22Rv1 (cell line): Measurements from ENCODE around the gene TRPC1.
A peak's percentile ranks its signal among the peaks of the same experiment; 100 is the strongest.

Source experiments
- H3K27ac ChIP-seq: fragments of 450-650 bp; 2 replicates; pipeline ENCODE4 v1.5.1; 2017
- ZFX ChIP-seq: fragments of 450-650 bp; IDR thresholded peaks from 2 replicates; pipeline ENCODE4 v1.6.1; 2017; ENCODE audit warnings: antibody characterized with exemption, borderline replicate concordance
- TF ChIP-seq, protein P1 (sequence below): fragments of 450-650 bp; IDR thresholded peaks from 2 replicates; pipeline ENCODE4 v1.5.1; 2017; ENCODE audit warnings: mild to moderate bottlenecking

TRPC1 gene

GRCh38 chr3:142723968-142724681 lies at the start of gene TRPC1:
TRPC1 (plus strand) TSS chr3:142724034; CDS start chr3:142724560, 526 bp downstream.
- TF ChIP-seq ZFX, result no peak
- TF ChIP-seq, protein P1, sequence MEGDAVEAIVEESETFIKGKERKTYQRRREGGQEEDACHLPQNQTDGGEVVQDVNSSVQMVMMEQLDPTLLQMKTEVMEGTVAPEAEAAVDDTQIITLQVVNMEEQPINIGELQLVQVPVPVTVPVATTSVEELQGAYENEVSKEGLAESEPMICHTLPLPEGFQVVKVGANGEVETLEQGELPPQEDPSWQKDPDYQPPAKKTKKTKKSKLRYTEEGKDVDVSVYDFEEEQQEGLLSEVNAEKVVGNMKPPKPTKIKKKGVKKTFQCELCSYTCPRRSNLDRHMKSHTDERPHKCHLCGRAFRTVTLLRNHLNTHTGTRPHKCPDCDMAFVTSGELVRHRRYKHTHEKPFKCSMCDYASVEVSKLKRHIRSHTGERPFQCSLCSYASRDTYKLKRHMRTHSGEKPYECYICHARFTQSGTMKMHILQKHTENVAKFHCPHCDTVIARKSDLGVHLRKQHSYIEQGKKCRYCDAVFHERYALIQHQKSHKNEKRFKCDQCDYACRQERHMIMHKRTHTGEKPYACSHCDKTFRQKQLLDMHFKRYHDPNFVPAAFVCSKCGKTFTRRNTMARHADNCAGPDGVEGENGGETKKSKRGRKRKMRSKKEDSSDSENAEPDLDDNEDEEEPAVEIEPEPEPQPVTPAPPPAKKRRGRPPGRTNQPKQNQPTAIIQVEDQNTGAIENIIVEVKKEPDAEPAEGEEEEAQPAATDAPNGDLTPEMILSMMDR, result no peak
- H3K27ac ChIP-seq, result peak within 1 kb of the TSS; percentile 69

GRCh38 chr3:142676151-142676550 lies 47.7 kb upstream of the TRPC1 start:
- no peak overlapping the region for H3K27ac ChIP-seq
- TF ChIP-seq ZFX, result no peak
- TF ChIP-seq, protein P1, result no peak

GRCh38 chr3:142680710-142681109 lies 43.1 kb upstream of the TRPC1 start:
- TF ChIP-seq, protein P1, result no peak
- TF ChIP-seq ZFX, result no peak
- no peak overlapping the region for H3K27ac ChIP-seq

DNA sequence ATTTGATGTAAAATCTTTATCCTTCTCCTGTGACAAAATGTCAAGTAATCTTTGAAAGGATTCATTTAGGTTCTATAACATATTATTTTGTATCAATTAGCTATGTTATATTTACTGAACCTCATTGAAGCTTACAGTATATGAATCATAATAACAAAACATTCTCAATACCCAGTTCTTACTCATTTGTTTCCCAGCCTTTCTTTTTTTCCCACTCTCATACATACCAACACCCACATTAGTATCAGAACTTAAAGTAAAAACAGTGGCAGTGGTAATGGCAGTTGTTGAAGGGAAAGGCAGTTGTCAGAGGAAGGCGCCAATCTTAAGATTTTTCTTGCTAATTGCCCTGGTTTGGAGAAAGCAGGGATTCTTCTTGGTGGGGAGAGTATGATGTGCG lies 33.2 kb upstream of the TRPC1 start:
- TF ChIP-seq ZFX, result no peak
- TF ChIP-seq, protein P1, result no peak

GRCh38 chr3:142691527-142691926 lies 32.3 kb upstream of the TRPC1 start:
- TF ChIP-seq ZFX, result no peak
- TF ChIP-seq, protein P1, result no peak
- H3K27ac ChIP-seq, result no peak overlapping the region

More for the DNA sequence above, 33.2 kb upstream of the TRPC1 start:
- H3K27ac ChIP-seq, result no peak overlapping the region

DNA sequence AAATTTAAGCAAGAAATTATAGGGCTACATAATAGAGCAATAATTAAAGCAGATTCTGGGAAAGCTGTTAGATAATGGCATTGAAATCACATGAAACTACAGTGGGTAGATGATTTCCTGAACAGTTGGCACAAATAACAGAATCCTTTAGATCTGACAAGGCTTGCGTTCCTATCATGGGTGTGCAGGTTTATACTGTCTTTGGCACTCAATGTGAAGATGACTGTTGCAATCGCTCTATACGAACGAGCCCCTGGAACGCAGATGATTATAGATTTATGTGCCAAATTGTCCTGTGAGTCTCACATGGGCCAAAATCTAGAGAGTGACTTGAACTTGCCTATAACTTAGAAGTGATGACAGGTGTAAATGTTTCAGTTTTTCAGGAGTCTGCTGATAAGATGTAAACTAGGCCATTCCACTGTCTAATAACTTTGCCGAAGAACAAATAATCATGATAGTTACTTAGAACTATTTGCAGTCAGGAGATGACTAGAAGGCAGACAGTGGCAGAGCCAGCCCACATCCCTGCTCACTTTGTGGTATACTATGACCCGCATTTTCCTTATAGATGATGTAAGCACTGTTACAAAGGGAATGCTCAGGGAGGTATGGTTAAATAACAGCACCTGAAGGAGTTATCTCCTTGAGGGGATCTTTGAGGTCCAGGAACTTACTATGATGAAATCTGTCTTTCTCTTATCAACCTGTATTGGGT lies 30.5 kb upstream of the TRPC1 start:
- no peak for TF ChIP-seq ZFX
- TF ChIP-seq, protein P1, result no peak
- H3K27ac ChIP-seq, result no peak overlapping the region

GRCh38 chr3:142694225-142694624 lies 29.6 kb upstream of the TRPC1 start:
- no peak overlapping the region for H3K27ac ChIP-seq
- TF ChIP-seq, protein P1, result no peak
- TF ChIP-seq ZFX, result no peak
